ENCODE measurements around the gene DNAL1. TPM values are rescaled to one million over a fixed set of nuclear protein-coding genes. Genes with fewer than 3 reads are reported as not detected.

DNAL1 gene
- total and polyA plus RNA-seq, 9 of the 15 experiments (the other 6 are each of a cell fraction or from before 2014, with no cell fraction given) = 1.6 to 11.7 (median 4.8) TPM

- TF ChIP-seq CHD7 (IDR thresholded peaks at IDR 0.05; ENCODE audit: low read depth, low read length) (no peak), E2F3 (CRISPR knock-in tag; IDR thresholded peaks at IDR 0.05) (no peak), WHSC1 (IDR thresholded peaks at IDR 0.05; ENCODE audit: low read length) (no peak), C11orf30 (IDR thresholded peaks at IDR 0.05; ENCODE audit: low read depth) (no peak), ZNF561 (CRISPR knock-in tag; conservative IDR thresholded peaks at IDR 0.05) (no peak), MCM3 (IDR thresholded peaks at IDR 0.05) (no peak), ZNF780A (CRISPR knock-in tag; IDR thresholded peaks at IDR 0.05) (no peak), NR0B1 (IDR thresholded peaks at IDR 0.05; ENCODE audit: partially characterized antibody) (no peak), XRCC4 (IDR thresholded peaks at IDR 0.05; ENCODE audit: extremely low read depth, insufficient read depth, insufficient read length) (no peak), NR3C1 (CRISPR knock-in tag; IDR thresholded peaks at IDR 0.05) (no peak), ZNF57 (CRISPR knock-in tag; IDR thresholded peaks at IDR 0.05) (no peak)
Measured at GRCh38 chr14:73620268-73620667, 24.5 kb upstream of the DNAL1 start (continued).

All from K562 (cell line).